GM19328 (cell line): ENCODE measurements around the gene KLHL42.

Experiments
- ATAC-seq: cut with Tn5 transposase; IDR thresholded peaks from one replicate; pipeline ENCODE4 v1.9.1; 2021; ENCODE audit warnings: mild to moderate bottlenecking, moderate library complexity; ENCODE audit not compliant: unreplicated experiment

Gene KLHL42

GRCh38 chr12:27852117-27852516, 72.1 kb downstream of the KLHL42 start:
- ATAC-seq: no peak
